HG03520 (cell line): ENCODE results near the gene TMEM203.
A peak's percentile ranks its signal among the peaks of the same experiment; 100 is the strongest.

Source experiments
- ATAC-seq: cut with Tn5 transposase; IDR thresholded peaks from one replicate; pipeline ENCODE4 v1.9.1; 2021; ENCODE audit warnings: mild to moderate bottlenecking, moderate library complexity; ENCODE audit not compliant: unreplicated experiment

The TMEM203 gene

DNA sequence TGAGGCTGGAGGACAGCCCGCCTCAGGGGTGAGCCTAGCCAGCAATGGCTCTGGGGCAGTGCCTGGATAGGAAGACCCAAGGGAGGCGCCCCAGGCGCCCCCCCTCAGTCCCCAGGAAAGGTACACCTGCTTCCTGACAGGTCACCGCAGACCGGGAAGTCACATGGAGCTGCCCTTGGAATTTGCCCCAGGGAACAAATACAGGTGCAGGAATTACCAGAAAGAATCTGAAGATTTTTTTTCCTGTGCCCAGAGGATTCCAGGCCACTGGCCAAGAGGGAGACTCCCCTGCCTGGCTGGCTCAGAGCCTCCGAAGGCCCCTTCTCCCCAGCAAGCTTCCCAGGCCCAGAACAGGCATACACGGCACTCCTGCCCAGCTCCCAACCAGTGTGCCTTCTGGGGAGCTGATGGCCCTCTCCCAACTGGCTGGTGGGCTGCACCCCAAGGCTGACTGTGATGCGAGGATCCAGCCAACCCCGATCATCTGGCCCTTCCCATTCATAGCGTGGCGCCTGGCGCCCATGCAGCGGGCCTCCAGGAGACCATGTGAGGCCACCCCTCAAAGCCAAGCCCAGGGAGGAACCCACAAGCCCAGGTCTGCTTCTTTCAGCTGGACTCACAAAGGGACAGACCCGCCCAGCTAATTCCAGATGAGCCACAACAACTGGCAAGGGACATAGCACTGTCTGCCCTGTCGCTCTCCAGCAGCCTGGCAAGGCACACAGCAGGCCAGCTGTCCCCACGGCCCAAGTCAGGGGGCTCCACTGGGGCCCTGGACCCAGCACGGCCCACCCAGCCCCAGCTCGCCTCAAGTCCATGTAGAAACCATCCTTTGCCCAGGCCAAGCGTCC, 7.2 kb downstream of the TMEM203 start:
- ATAC-seq: no peak

DNA sequence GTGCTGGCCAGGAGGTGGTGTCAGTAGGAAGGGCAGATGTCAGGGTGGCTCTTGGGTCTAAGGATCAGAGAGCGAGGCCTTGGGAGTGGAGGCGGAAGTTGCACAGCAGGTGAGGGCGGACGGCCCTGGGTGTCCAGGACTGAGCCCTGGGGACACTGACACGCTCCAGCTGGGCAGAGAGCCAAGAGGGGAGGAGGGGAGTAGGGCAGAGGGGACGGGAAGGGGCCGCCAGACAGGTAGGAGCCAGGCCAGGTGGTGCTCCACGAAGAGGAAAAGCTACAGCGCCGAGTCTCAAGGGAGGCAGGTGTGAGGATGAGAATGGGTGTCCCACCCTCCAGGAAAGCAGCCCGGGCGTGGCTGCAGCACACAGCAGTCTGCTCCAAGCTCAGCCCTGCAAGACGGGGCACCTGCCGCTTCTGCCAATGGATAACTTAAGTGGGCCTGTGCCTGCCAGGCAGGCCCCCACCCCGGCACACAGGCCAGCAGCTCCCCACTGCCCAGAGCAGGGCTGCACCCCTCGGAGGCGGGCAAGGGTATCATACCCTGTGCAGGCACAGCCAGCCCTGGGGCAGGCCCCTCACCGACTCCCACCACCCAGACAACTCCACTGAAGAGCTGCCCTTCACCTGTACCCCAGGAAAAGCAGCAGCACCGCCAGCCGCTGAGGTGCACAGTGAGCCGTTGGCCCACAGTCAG, 9.8 kb downstream of the TMEM203 start:
- ATAC-seq: no peak

DNA sequence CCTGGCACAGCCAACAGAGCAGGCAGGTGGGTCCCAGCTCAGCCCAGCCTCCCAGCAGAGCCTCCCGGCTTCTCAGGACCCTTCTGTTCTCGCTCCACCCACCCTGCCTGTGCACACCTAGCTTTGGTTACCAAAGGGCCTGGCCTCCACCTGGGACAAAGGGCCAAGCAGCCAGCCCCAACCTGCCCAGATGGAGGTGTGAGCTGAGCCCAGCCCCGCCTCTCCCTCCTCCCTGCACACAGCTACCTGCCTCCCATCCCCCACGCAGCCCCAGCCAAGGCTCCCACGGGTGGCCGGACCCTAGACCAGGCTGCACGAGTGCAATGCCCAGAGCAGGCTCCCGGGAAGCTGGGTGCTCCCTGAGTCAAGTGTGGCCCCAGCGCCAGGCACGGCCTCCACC, 10.5 kb downstream of the TMEM203 start:
- no peak for ATAC-seq

DNA sequence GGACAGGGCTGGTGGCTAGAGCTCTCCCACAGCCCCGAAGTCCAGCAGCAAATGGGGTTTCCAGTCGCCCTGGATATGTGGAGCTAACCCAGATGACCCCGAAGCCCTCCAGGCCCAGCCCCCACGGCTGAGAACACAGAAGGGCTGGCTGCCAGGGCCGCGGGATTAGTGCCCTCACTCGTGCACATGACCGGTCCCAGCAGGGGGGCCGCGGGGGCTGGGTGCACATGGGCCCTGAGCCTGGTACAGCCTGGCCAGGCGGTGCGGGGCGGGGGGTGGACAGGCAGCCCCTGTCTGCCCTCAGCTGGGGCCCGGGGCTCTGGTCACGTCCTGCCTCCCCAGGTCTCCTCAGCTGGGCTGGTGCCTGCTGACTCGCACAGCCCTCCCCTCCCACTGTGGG, 11.1 kb downstream of the TMEM203 start:
- no peak for ATAC-seq

DNA sequence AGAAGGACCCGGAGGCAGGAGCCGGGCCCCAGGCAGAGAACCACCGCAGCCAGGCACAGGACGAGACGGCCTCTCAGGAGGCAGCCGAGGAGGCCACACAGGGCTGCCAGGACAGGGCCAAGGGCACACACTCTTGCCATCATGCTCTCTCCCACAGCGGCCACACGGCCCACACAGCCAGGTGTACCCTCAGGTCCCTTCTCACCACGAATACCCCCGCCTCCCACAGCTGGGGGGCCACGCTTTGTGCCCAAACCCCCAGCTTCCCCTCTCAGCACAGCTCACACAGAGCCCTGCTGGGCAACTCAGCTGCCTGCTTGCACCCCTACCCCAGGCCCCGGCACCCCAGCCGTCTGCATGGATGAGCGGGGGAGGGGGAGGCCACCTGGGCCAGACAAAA, 11.7 kb downstream of the TMEM203 start:
- ATAC-seq: no peak

DNA sequence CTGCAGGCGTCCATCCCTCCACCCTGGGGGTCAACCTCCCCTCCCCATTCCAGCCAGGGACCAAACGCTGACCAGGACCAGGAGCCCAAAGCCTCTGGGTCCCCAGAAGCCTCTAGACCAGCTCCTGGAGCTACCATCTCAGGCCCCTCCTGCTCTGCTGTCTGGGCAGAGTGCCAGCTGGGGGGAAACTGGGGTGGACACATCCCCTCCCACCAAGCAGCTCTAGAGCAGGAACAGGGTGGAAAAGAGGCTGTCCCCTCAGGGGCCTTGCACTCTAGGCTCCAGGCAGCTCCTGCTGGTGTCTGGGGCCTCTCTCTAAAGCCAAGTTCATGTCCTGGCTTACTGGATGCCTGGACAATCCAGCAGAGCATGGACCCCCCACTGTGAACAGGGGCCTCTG, 12.6 kb downstream of the TMEM203 start:
- ATAC-seq: no peak

DNA sequence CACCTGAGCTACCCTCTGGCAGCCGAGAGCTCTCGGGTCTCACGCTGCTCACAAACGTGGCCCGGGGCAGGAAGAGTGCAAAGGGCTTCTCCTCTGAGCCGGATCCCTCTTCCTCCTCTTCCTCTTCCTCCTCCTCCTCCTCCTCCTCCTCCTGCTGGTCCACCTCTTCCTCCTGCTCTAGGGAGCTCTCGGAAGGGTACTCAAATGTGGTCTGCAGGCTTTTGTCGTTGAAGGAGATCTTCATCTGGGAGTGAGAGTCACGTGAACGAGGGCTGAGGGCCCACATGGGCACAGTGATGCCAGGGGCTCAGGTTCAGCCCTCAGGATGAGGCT, 13.0 kb downstream of the TMEM203 start:
- no peak for ATAC-seq

DNA sequence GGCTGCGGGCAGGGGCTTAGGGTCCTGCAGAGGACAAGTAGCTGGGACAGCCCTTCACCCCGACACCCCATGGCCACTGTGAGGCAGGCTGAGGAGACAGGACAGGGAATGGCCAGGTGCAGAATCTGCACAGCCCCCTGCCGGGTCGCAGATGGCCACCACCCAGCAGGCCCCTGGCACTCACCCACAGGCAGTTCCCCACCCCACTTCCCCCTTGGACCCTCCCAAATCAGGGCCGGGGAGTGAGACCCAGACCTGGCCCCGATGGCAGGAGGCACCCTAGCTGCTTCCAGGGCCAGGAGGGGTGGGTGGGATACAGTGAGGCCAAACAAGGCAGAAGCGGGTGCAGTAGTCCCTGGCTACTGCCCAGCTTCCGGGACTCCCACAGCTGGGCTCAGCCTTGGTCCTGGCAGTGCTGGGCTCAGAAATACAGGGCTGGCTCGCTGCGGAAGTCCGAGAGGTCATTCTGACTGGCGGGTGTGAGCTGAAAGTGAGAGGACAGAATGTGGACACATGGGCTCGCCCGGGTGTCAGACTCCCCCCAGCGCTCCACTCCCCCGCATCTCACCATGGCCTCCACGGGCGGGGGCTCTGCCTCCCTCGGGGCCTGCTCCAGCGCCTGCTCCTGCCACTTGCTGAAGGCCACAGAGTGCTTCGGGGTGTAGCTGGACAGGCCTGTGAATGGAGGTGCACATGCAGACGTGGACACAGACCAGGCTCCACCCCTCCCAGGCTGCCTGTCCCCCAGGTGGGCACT, 13.6 kb downstream of the TMEM203 start:
- no peak for ATAC-seq

DNA sequence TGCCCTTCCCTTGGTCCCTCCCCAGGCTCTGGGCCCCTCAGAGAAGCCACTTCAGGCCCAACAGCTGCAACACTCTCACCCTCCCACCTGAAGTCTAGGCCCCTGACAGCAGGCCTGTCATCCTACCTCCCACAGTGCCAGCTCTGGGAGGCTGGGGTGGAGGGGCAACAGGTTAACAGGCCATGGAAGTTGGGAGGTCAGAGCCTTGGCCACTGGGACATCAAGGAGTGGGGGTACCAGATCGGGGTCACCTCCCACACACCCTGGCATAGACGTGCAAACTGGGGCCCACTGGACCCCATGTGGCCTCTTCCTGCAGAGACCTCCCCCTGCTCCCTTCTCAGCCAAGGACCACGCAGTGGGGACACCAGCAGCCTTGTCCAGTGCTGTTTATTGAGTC, 14.2 kb downstream of the TMEM203 start:
- ATAC-seq: no peak

DNA sequence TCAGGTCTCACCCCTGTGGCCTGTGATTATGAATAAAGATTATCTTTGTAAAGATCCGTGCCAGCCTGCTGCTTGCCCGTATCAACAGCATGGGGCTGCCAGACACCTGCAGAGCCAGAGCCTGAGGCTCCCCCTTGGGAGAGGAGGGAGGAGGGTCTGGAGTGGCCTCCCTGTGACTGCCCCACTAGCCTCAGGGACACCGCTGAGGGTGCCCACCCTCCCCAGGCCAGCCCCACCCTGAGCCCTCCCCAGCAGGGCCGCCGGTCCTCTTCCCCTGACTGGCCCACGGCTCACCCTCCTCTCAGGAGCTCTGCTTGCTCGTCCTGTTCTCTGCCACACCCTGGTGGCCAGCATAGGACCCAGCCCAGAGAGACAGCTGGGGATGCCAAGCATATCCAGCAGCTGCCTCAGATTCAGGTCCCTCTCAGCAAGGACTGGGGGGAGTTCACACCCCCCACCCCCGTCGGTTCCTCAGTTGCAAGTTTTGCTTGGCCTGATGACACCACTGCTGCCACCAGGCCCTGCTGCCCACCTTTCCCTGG, 15.1 kb downstream of the TMEM203 start:
- ATAC-seq: no peak

DNA sequence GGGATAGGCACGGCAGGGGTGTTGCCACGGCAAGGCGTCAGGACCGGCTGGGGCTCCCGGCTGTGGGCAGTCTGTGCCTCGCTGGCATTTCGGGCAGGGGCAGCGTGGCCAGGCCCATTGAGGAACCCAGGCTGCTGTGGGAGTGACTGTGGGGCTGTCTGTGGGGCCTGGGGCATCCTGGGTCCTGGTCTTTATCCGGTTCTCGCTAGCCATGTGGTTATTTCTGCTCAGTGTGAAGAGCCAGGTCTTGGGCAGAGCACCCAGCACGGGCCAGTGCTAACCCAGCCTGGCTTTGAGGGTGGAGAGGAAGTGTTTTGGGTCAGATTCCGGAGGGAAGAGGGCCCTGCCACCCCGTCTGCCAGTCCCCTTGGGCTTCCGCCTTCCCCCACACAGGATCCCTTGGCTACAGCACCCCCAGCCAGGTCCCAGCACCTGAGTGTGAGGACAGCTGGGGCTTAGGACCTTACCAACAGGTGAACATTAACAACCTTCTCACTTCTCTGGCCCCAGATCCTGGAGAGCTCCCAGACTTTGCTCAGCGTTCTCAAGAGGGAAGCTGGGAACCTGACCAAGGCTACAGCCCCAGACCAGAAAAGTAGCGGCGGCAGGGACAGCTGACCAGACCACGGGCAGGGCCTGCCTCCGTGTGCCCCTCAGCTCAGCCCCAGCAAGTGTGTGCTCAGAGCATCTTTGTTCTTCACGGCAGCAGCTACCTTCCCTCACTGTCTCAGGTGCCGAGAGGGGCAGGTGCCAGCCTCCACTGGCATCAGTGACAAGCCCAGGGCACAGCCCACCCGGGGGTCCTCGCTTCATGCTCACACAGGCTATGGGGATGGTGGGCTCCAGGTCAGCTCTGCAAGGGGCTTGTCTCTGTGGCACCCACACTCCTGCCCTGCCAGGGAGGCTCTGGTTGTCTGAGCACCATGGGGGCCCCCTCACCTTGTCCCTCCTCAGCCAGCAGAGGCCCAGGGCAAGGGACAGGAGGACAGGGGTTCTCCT, 15.9 kb downstream of the TMEM203 start:
- no peak for ATAC-seq

DNA sequence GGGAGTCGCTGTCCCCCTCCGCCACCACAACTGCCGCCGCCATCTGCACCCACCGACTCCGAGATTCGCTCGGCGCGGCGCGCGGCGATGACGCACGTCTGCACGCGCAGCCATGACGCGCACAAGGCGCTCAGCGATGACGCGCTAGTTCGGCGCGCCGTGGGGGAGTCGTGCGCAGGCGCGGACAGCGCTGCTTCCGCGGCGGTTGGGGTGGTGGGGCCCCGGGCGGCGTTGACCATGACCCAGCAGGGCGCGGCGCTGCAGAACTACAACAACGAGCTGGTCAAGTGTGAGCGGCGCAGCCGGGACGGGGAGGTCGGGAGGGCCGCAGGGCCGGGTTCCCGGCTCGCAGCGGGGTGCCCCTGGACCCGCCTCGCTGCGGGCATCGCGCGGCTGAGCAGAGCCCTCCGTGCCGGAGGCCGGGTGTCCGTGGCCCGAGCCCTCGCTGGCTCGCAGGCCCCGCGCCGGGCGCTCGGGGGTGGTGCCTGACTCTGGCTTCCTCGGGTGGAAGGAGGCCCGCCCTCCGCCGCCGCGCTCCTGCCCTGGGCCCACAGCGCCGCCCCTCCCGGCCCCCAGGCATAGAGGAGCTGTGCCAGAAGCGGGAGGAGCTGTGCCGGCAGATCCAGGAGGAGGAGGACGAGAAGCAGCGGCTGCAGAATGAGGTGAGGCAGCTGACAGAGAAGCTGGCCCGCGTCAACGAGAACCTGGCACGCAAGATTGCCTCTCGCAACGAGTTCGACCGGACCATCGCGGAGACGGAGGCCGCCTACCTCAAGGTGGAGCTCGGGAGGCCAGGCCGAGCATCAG, 16.8 kb downstream of the TMEM203 start, which contains the start of the genes ANAPC2 and SSNA1:
ANAPC2 (minus strand) TSS at position 71 of the 807 bp plus-strand sequence; CDS start at position 43, 28 bp downstream.
SSNA1 (plus strand) TSS at position 187 of the 807 bp plus-strand sequence; CDS start at position 238, 51 bp downstream.
- peak; percentile 76 for ATAC-seq

DNA sequence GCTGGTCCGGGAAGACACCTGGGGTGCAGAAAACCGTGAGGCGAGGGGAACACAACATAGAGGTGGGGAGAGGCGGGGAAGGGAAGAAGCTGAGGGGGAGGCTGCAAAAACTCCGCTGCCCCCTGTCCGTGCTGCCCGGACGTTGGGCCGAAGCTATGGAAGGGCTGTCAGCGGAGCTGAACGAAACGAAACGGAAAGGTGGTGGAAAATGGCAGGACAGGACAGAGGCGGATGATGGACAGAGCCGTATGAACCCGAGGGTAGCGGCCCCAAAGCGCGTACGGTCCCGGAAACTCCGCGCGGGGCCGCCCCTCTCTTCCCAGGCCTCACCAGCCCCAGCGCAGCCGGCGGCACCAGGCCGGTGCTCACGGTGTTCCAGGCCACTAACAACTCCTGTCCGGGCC, 17.4 kb downstream of the TMEM203 start:
- ATAC-seq: no peak

DNA sequence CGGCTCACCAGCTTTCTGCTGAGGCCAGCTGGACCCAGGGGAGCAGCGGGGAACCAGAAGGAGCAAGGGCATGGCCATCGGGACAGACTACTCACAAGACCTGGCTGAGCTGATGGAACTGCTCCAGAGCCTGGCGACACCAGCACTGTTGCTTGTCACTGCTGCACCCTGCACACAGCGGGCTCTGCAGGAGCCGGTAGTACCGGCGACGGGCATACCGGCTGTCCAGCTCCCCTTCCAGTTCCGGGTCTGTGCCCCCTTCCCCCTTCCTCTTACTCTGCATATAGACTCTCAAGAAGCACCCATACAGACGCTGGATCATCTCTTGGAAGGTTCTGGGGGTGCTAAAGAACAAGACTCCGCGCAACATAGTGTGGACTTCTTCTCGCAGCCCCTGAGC, 18.1 kb downstream of the TMEM203 start:
- ATAC-seq: no peak

DNA sequence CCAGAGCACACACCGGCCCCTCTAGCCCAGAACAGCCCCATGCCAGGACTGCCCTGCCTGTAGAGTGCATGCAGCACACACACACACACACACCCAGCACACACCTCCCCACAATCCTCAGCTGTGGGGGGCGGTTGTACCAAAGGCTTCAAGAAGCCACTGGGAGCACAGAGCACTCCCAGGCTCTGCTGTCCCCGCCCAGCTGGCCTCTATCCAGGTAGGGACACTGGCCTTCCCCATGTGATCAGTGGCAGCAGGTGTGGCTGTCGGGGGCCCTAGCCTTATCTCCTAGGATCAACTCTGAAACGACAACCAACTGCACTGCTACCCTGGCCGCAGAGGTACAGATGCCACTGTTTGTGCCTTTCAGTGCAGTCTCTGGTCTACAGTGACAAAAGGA, 19.1 kb downstream of the TMEM203 start:
- no peak for ATAC-seq

DNA sequence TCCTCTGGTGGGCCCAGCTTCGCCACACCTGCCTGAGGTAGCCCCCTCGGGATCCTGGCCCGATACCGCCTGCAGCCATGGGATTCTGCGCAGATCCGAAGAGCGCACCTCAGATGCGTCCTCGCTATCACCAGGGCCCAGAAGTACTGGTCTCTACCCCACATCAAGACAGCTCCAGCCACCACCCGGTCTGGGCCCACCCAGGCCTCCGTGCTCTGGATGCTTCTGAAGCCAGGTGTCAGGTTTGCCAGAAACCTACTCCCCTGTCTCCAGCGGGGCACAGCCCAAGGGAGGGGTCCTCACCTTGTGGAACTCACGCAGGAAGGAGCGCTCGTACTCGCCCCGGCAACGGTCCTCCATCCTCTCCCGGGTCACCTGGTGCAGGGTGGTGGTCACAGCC, 19.5 kb downstream of the TMEM203 start:
- no peak for ATAC-seq

DNA sequence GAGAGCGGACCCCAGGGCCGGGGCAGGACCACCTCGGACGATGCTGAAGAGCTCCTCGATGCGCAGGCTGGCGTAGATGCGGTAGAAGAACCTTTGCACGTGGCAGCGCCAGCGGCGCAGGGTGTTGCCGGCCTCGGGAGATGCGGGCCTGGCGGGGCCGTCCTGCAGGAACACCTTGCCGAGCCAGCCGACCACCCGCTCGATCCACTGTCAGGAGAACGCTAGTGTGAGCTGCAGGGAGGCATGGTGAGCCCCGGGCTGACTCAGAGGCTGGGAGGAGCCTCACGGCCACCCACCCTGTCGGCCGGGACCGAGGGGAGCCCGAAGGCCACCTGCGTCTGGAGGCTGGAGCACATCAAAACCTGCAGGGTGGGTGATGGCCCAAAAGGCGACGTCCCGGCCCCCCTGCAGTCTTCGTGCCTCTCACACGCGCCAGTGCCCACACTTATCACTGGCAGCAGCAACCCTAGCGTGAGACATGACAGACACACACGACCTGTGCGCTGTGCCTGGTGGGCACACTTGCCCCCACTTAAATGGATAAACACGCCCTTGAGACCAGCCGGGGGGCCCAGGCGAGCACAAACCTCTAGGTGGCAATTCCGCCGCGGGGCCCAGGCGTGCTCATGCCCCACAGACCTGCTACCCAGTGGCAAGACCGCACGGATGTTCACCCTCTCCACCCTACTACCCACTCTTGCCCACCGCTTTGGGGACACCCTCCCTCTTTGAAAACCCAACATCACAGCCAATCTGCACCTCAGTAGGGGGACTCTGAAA, 20.4 kb downstream of the TMEM203 start:
- ATAC-seq: no peak

DNA sequence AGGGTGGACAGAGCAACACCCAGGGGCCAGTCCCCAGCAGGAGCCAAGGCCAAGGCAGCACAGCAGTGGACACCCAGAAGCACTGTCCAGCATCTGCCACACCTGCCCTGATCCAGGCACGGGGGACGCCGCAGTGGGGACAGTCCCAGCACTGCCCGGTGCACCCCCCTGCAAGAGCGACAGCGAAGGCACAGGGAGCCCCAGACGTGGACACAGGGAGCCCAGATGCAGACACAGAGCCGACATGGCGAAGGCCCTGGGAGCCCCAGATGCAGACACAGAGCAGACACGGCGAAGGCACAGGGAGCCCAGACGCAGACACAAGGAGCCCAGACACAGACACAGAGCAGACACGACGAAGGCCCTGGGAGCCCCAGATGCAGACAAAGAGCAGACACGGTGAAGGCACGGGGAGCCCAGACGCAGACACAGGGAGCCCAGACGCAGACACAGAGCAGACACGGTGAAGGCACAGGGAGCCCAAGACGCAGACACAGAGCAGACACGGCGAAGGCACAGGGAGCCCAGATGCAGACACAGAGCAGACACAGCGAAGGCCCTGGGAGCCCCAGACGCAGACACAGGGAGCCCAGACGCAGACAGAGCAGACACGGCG, 21.4 kb downstream of the TMEM203 start:
- no peak for ATAC-seq
